Measurements from ENCODE around the gene ATRN.
A peak's percentile ranks its signal among the peaks of the same experiment; 100 is the strongest.
"Not testable (repeated sequence)": the region's sequence is repeated elsewhere in the genome, so short reads cannot be mapped to it uniquely, and the experiment has no call there.

ATRN gene

GRCh38 chr20:3465301-3465700 is 5.5 kb upstream of the ATRN start:
- TF ChIP-seq, protein P1, sequence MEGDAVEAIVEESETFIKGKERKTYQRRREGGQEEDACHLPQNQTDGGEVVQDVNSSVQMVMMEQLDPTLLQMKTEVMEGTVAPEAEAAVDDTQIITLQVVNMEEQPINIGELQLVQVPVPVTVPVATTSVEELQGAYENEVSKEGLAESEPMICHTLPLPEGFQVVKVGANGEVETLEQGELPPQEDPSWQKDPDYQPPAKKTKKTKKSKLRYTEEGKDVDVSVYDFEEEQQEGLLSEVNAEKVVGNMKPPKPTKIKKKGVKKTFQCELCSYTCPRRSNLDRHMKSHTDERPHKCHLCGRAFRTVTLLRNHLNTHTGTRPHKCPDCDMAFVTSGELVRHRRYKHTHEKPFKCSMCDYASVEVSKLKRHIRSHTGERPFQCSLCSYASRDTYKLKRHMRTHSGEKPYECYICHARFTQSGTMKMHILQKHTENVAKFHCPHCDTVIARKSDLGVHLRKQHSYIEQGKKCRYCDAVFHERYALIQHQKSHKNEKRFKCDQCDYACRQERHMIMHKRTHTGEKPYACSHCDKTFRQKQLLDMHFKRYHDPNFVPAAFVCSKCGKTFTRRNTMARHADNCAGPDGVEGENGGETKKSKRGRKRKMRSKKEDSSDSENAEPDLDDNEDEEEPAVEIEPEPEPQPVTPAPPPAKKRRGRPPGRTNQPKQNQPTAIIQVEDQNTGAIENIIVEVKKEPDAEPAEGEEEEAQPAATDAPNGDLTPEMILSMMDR (IDR thresholded peaks at IDR 0.05; ENCODE audit: borderline replicate concordance, insufficient read depth, low read depth, low read length) = no peak

GRCh38 chr20:3470208-3470626 is 601 bp upstream of the ATRN start:
- TF ChIP-seq, protein P1 (IDR thresholded peaks at IDR 0.05; ENCODE audit: borderline replicate concordance, insufficient read depth, low read depth, low read length) = no peak
- H3K4me3 ChIP-seq (ENCODE audit: low read depth, low read length) = peak overlapping the region; percentile 73

More at GRCh38 chr20:3465301-3465700, 5.5 kb upstream of the ATRN start:
- H3K4me3 ChIP-seq (ENCODE audit: low read depth, low read length) = no peak overlapping the region

- TF ChIP-seq, protein P1 (IDR thresholded peaks at IDR 0.05; ENCODE audit: borderline replicate concordance, insufficient read depth, low read depth, low read length) = no peak
- peak overlapping the region; percentile 73 for H3K4me3 ChIP-seq (ENCODE audit: low read depth, low read length)
Observed at GRCh38 chr20:3471397-3472021, 691 bp downstream of the ATRN start.

- TF ChIP-seq, protein P1 (IDR thresholded peaks at IDR 0.05; ENCODE audit: borderline replicate concordance, insufficient read depth, low read depth, low read length) = no peak
- H3K4me3 ChIP-seq (ENCODE audit: low read depth, low read length) = no peak overlapping the region
Observed at GRCh38 chr20:3472105-3472504, 1.3 kb downstream of the ATRN start.

DNA sequence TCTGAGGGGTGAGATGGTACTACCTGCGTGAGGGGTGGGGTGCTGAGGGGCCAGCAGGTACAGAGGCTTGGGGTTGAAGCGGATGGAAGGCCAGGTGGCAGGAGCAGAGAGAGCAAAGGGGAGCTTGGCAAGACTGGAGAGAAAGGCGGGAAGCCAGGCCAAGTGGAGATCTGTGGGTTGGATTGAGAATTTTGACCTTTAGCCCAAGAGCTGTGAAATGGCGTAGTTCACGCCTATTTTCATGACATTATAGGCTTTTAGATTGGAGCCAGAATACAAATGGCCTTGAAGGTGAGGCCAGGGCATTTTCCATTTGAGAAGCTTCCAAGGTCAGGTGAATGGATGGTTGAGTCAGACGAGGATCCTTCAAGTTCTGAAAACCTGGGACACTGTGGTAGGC is 2.5 kb downstream of the ATRN start:
- TF ChIP-seq, protein P1 (IDR thresholded peaks at IDR 0.05; ENCODE audit: borderline replicate concordance, insufficient read depth, low read depth, low read length) = no peak
- no peak overlapping the region for H3K4me3 ChIP-seq (ENCODE audit: low read depth, low read length)

DNA sequence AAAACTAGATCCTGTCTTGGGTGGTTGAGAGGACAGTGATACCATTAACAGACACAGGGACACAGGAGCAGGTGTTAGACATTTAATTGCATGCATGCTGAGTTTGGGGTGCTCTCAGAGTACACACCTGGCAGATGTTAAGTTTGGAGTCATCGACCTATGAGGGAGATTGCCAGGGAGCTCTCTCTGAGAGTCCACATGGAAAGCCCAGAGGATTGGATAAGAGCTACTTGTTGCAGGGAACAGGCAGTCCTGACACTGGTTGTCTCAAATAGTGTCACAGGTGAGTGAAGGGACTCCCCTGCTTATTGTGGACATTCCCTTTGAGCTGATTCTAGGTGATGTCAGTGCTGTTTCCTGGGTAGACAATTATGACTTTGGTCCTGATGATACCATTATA is 3.1 kb downstream of the ATRN start:
- TF ChIP-seq, protein P1 (IDR thresholded peaks at IDR 0.05; ENCODE audit: borderline replicate concordance, insufficient read depth, low read depth, low read length) = no peak
- H3K4me3 ChIP-seq (ENCODE audit: low read depth, low read length) = no peak overlapping the region

DNA sequence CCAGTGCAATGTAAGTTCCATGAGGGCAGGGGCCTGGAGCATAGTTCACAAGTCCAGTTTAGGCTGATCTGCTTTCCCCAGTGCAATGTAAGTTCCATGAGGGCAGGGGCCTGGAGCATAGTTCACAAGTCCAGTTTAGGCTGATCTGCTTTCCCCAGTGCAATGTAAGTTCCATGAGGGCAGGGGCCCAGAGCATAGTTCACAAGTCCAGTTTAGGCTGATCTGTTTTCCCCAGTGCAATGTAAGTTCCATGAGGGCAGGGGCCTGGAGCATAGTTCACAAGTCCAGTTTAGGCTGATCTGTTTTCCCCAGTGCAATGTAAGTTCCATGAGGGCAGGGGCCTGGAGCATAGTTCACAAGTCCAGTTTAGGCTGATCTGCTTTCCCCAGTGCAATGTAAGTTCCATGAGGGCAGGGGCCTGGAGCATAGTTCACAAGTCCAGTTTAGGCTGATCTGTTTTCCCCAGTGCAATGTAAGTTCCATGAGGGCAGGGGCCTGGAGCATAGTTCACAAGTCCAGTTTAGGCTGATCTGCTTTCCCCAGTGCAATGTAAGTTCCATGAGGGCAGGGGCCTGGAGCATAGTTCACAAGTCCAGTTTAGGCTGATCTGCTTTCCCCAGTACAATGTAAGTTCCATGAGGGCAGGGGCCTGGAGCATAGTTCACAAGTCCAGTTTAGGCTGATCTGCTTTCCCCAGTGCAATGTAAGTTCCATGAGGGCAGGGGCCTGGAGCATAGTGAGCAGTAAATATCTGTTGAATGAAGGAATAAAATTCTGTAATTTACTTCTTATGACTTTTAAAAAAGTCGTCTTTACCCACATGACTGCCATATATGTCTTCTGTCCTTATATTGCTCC is 6.4 kb downstream of the ATRN start:
- H3K4me3 ChIP-seq (ENCODE audit: low read depth, low read length) = not testable (repeated sequence)

All from GM12875 (cell line).